ENCODE data around the gene IFI27L2. TPM values are rescaled to one million over a fixed set of nuclear protein-coding genes. Genes with fewer than 3 reads are reported as not detected.

Gene IFI27L2
- total RNA-seq, 2 donors from 2014 or later, result 42.9 to 85.1 TPM

- Histone ChIP-seq H3K4me3 (no peak overlapping the region), H3K27me3 (no peaks in the 10 kb centered on the region), H3K36me3 (no peaks in the 10 kb centered on the region), H3K9me3 (no peaks in the 10 kb centered on the region), H3K27ac (no peak overlapping the region), H3K4me1 (peaks cover 0 to 7% of the 10 kb centered on the region in 2 donors)
- DNase-seq (ENCODE audit: low spot score), result no peak
- TF ChIP-seq CTCF (IDR thresholded peaks at IDR 0.05), result no peak
These were observed 24.7 kb downstream of the IFI27L2 start for GRCh38 chr14:94104731-94105130.

- Histone ChIP-seq H3K27ac (no peak overlapping the region), H3K9me3 (no peaks in the 10 kb centered on the region), H3K4me3 (no peak overlapping the region), H3K36me3 (no peaks in the 10 kb centered on the region), H3K27me3 (no peaks in the 10 kb centered on the region), H3K4me1 (no peaks in the 10 kb centered on the region)
- no peak for TF ChIP-seq CTCF (IDR thresholded peaks at IDR 0.05)
- no peak for DNase-seq (ENCODE audit: low spot score)
These were observed 25.8 kb downstream of the IFI27L2 start for GRCh38 chr14:94103554-94104150.

GRCh38 chr14:94102768-94103482 is 26.5 kb downstream of the IFI27L2 start:
- no peaks in the 10 kb centered on the region for H3K4me1 ChIP-seq
- H3K4me3 ChIP-seq, result no peak overlapping the region
- H3K36me3 ChIP-seq, result no peaks in the 10 kb centered on the region
- no peak overlapping the region for H3K27ac ChIP-seq
- H3K27me3 ChIP-seq, result no peaks in the 10 kb centered on the region
- TF ChIP-seq CTCF (IDR thresholded peaks at IDR 0.05), result no peak
- H3K9me3 ChIP-seq, result no peaks in the 10 kb centered on the region
- DNase-seq (ENCODE audit: low spot score), result no peak

- no peak for TF ChIP-seq CTCF (IDR thresholded peaks at IDR 0.05)
- Histone ChIP-seq H3K36me3 (no peaks in the 10 kb centered on the region), H3K9me3 (no peaks in the 10 kb centered on the region), H3K4me1 (no peaks in the 10 kb centered on the region), H3K27me3 (no peaks in the 10 kb centered on the region), H3K4me3 (no peak overlapping the region), H3K27ac (no peak overlapping the region)
- DNase-seq (ENCODE audit: low spot score), result no peak
These were observed 27.7 kb downstream of the IFI27L2 start for GRCh38 chr14:94101748-94102147.

- Histone ChIP-seq H3K9me3 (no peaks in the 10 kb centered on the region), H3K27me3 (no peaks in the 10 kb centered on the region), H3K36me3 (no peaks in the 10 kb centered on the region), H3K4me3 (no peak overlapping the region), H3K27ac (no peak overlapping the region), H3K4me1 (no peaks in the 10 kb centered on the region)
- TF ChIP-seq CTCF (IDR thresholded peaks at IDR 0.05), result no peak
- DNase-seq (ENCODE audit: low spot score), result no peak
These were observed 28.6 kb downstream of the IFI27L2 start for GRCh38 chr14:94100847-94101246.

Measured in right atrium auricular region (tissue), 2 donors.